ENCODE measurements around the gene MNX1.

GRCh38 chr7:156988343-156989185 lies 21.9 kb downstream of the MNX1 start:
- TF ChIP-seq CTCF (IDR thresholded peaks at IDR 0.05) (no peak), POLR2A (IDR thresholded peaks at IDR 0.05) (no peak)
